Esophagus muscularis mucosa (tissue), 4 donors: ENCODE data around the gene PFDN1. TPM values are rescaled to one million over a fixed set of nuclear protein-coding genes. Genes with fewer than 3 reads are reported as not detected.

Experiments used
- DNase-seq: peaks from one replicate; pipeline ENCODE4 v3.0.0-alpha.2; 2017; ENCODE audit errors: extremely low spot score
- H3K27ac ChIP-seq, 4 donors: fragments of 200-600 bp; sonication (generic); replicated peaks in 1 of 4; 1 replicate in 3 of 4; 2 replicates in 1 of 4; pipeline ENCODE4 v1.5.1; 2016 to 2019; ENCODE audit warnings: mild to moderate bottlenecking in 1 of 4
- H3K27me3 ChIP-seq, 4 donors: fragments of 200-600 bp; sonication (generic); one replicate each; pipeline versions ENCODE4 v1.5.1 to v1.6.0; 2016 to 2019
- H3K36me3 ChIP-seq, 4 donors: fragments of 200-600 bp; sonication (generic); one replicate each; pipeline ENCODE4 v1.5.1; 2016 to 2019
- H3K4me1 ChIP-seq, 4 donors: fragments of 200-600 bp; sonication (generic); one replicate each; pipeline ENCODE4 v1.5.1; 2016 to 2019
- H3K4me3 ChIP-seq, 4 donors: fragments of 200-600 bp; sonication (generic); 1 replicate in 2 of 4; 2 replicates in 2 of 4; pipeline ENCODE4 v1.5.1; 2016 to 2019; ENCODE audit warnings: mild to moderate bottlenecking in 4 of 4, moderate library complexity in 1 of 4
- H3K9me3 ChIP-seq, 4 donors: fragments of 200-600 bp; sonication (generic); 1 replicate in 3 of 4; 2 replicates in 1 of 4; pipeline ENCODE4 v1.5.1; 2016 to 2019
- EP300 ChIP-seq: sonication (generic); formaldehyde crosslinking; IDR thresholded peaks from one replicate; pipeline ENCODE4 v1.6.1; 2017; ENCODE audit warnings: antibody characterized with exemption
- POLR2A ChIP-seq: fragments of 450-650 bp; IDR thresholded peaks from one replicate; pipeline ENCODE4 v1.6.1; 2017; ENCODE audit warnings: antibody characterized with exemption, moderate library complexity, mild to moderate bottlenecking, low read depth
- POLR2AphosphoS5 ChIP-seq, 2 donors: sonication (generic); formaldehyde crosslinking; IDR thresholded peaks; one replicate each; pipeline ENCODE4 v1.6.1; 2017; ENCODE audit warnings: antibody characterized with exemption in 2 of 2
- WGBS: methylation state at CpG from one replicate; pipeline ENCODE4 v1.1.5; 2018; 5-methylcytosine and 5-hydroxymethylcytosine counted together
- intact Hi-C: fragments of 100-400 bp; cut with DNase I; formaldehyde crosslinking; loops from one replicate; pipeline ENCODE4 v1.15.1; 2023
- total RNA-seq, 4 donors: library from RNA; depleted of rRNA; stranded (reverse); fragments of >200 nt; gene quantifications; one replicate each; pipeline versions ENCODE4 v1.1.0 to v1.2.1, GENCODE V29; 2016
- TF ChIP-seq, protein P1 (sequence below), 3 experiments: fragments of 200-600 bp in 2 of 3; fragments of 450-650 bp in 1 of 3; sonication (generic) in 2 of 3; IDR thresholded peaks; one replicate each; pipeline ENCODE4 v1.5.1; 2017 to 2019; ENCODE audit warnings: antibody characterized with exemption in 3 of 3, mild to moderate bottlenecking in 2 of 3, moderate library complexity in 1 of 3

PFDN1 gene
- total RNA-seq, 4 donors from 2014 or later = 84.8 to 126 (median 101) TPM

DNA sequence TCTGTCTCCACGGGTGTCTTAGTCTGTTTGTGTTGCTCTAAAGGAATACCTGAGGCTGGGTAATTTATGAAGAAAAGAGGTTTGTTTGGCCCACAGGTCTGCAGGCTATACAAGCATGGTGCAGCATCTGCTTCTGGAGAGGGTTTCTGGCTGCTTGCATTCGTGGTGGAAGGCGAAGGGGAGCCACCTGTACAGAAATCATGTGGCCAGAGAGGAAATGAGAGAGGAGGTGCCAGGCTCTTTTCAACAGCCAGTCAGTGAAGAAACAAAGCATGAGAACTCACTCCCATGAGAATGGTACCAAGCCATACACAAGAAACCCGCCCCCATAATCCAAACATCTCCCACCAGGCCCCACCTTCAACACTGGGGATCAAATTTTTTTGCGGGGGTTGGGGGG, 53.4 kb downstream of the PFDN1 start:
- TF ChIP-seq POLR2AphosphoS5 (IDR thresholded peaks at IDR 0.05) (no peak), EP300 (no peak), POLR2A (no peak)
- TF ChIP-seq, protein P1, sequence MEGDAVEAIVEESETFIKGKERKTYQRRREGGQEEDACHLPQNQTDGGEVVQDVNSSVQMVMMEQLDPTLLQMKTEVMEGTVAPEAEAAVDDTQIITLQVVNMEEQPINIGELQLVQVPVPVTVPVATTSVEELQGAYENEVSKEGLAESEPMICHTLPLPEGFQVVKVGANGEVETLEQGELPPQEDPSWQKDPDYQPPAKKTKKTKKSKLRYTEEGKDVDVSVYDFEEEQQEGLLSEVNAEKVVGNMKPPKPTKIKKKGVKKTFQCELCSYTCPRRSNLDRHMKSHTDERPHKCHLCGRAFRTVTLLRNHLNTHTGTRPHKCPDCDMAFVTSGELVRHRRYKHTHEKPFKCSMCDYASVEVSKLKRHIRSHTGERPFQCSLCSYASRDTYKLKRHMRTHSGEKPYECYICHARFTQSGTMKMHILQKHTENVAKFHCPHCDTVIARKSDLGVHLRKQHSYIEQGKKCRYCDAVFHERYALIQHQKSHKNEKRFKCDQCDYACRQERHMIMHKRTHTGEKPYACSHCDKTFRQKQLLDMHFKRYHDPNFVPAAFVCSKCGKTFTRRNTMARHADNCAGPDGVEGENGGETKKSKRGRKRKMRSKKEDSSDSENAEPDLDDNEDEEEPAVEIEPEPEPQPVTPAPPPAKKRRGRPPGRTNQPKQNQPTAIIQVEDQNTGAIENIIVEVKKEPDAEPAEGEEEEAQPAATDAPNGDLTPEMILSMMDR (IDR thresholded peaks at IDR 0.05) = no peak
- Histone ChIP-seq H3K4me1 (peaks cover 50 to 73% (median 64%) of the 10 kb centered on the region in 4 donors), H3K27me3 (no peaks in the 10 kb centered on the region), H3K4me3 (no peak overlapping the region), H3K9me3 (no peaks in the 10 kb centered on the region), H3K27ac (no peak overlapping the region), H3K36me3 (peaks cover 0 to 27% (median 16%) of the 10 kb centered on the region in 4 donors)
- WGBS = 84% methylated on average over 5 of the region's 5 CpGs
- DNase-seq = no peak
- intact Hi-C loops = no loop called here

DNA sequence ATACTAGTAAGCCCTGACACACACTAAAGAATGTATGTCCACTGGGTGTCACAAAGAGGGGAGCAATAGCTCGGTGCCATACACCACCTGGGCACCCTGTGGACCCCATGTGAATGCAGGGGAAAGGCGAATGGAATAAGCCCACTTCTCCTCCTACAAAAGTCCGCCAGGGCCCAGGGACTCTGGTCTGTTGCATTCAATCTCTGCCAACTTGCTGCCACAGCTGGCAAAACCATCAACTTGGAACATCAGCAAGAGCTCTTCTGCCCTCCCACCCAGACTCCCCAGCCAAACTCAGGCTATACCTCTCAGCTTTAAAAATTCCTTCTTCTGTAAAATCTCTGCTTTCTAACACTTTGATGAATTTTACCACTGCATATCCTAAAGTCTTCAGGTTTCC, 54.5 kb downstream of the PFDN1 start:
- H3K4me3 ChIP-seq = no peak overlapping the region
- no peaks in the 10 kb centered on the region for H3K27me3 ChIP-seq
- H3K36me3 ChIP-seq = peaks cover 0 to 33% (median 16%) of the 10 kb centered on the region in 4 donors
- DNase-seq = no peak
- H3K4me1 ChIP-seq = peaks cover 48 to 75% (median 63%) of the 10 kb centered on the region in 4 donors
- no peak overlapping the region for H3K27ac ChIP-seq
- TF ChIP-seq, protein P1 (IDR thresholded peaks at IDR 0.05) = no peak
- no peak for TF ChIP-seq POLR2A
- TF ChIP-seq EP300 = no peak
- 62% methylated on average over 3 of the region's 3 CpGs for WGBS
- H3K9me3 ChIP-seq = no peaks in the 10 kb centered on the region
- intact Hi-C loops = no loop called here

DNA sequence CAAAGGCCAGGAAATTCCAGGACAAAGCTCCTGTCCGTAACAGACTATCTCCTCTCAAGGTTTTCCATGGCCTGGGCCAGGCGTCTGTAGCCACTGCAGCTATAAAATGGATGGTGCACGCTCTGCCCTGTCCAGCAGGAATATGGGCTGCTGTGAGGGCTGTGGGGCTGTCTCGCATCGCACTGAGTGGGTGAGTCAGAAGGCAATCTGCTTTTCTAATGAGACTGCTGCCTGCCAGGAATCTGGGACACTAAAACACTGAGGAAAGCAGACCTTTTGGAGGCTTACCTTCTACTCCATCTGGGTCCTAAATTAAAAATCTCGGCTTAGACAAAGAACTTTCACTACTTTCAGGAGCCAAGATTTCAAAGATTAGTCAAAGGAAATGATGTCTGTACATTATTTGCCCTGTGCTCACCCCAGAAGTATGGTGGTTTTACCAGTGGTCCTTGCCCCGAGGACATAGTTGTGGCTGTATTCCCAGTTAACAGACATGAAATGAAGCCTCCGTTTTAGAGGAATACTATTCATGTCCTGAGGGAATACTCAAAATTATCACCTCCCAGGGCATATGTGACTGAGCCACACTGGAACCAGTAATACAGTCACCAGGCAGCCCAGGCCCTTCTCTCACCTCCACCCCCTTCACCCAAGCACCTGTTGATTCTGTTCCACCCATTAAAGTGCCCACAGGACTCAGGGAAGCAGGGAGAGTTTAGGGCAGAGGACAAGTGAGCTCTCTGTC, 56.4 kb downstream of the PFDN1 start:
- intact Hi-C loops = no loop called here
- Histone ChIP-seq H3K4me1 (peaks cover 57 to 75% (median 68%) of the 10 kb centered on the region in 4 donors), H3K27me3 (no peaks in the 10 kb centered on the region), H3K36me3 (peaks cover 0 to 39% (median 16%) of the 10 kb centered on the region in 4 donors), H3K9me3 (no peaks in the 10 kb centered on the region), H3K4me3 (no peak overlapping the region), H3K27ac (peak overlapping the region; percentile 67 to 79 (median 72))
- DNase-seq = no peak
- TF ChIP-seq EP300 (no peak), POLR2A (no peak), POLR2AphosphoS5 (IDR thresholded peaks at IDR 0.05) (peak; percentile 10 to 47)
- TF ChIP-seq, protein P1 (IDR thresholded peaks at IDR 0.05) = no peak
- 26% methylated on average over 5 of the region's 8 CpGs for WGBS

DNA sequence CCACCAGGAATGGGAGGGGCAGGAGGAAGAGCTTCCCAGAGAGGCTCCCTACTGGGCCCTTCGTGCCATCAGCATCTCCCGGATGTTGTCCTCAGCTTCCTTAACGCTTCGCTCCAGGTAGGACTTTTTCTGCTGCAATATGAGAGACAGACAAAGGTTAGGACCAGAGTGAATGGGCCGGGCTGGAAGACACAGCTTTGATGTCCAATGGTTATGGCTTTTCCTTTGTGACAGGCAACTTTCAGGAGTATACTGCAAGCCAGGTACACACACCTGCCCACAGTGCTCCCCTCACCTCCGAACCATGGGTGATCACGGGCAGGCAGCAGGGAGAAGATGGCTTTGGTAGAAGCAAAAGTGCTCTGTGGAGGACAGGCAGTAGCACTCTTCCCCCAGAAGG, 57.0 kb downstream of the PFDN1 start:
- H3K27ac ChIP-seq = peak overlapping the region; percentile 67 to 79 (median 72)
- 76% methylated on average over 7 of the region's 7 CpGs for WGBS
- H3K9me3 ChIP-seq = no peaks in the 10 kb centered on the region
- peaks cover 0 to 32% (median 16%) of the 10 kb centered on the region in 4 donors for H3K36me3 ChIP-seq
- DNase-seq = no peak
- H3K4me3 ChIP-seq = no peak overlapping the region
- TF ChIP-seq, protein P1 (IDR thresholded peaks at IDR 0.05) = no peak
- TF ChIP-seq POLR2AphosphoS5 (IDR thresholded peaks at IDR 0.05) (no peak), EP300 (no peak), POLR2A (no peak)
- no peaks in the 10 kb centered on the region for H3K27me3 ChIP-seq
- H3K4me1 ChIP-seq = peaks cover 59 to 75% (median 69%) of the 10 kb centered on the region in 4 donors
- intact Hi-C loops = no loop called here
